SIG-M5 treated with dmso at 0.1 percent for 504 hours (cell line): ENCODE results near the gene TRAPPC2L.
"Not testable (repeated sequence)": the region's sequence is repeated elsewhere in the genome, so short reads cannot be mapped to it uniquely, and the experiment has no call there.

Experiments
- DNase-seq: peaks from one replicate; lab custom pipeline; 2025; ENCODE audit not compliant: unreplicated experiment; lab: John Stamatoyannopoulos, UW

The TRAPPC2L gene

GRCh38 chr16:88817785-88818574 is 38.9 kb upstream of the TRAPPC2L start:
- no peak for DNase-seq

DNA sequence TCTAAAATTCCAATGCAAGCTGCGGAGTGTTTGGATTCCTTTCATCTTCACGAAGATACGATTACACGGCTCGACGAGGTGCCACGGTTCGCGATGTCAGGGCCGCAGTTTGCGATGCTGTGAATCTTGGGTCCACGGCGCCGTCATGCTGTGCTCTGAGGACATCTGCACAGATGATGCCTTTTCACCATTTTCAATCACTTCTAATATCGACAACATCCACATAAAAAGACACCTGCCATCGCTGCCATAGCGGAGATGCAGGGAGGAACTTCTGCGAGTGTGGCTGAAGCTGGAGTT is 38.4 kb upstream of the TRAPPC2L start:
- DNase-seq = no peak

- no peak for DNase-seq
These were observed 37.8 kb upstream of the TRAPPC2L start for GRCh38 chr16:88819126-88819525.

DNA sequence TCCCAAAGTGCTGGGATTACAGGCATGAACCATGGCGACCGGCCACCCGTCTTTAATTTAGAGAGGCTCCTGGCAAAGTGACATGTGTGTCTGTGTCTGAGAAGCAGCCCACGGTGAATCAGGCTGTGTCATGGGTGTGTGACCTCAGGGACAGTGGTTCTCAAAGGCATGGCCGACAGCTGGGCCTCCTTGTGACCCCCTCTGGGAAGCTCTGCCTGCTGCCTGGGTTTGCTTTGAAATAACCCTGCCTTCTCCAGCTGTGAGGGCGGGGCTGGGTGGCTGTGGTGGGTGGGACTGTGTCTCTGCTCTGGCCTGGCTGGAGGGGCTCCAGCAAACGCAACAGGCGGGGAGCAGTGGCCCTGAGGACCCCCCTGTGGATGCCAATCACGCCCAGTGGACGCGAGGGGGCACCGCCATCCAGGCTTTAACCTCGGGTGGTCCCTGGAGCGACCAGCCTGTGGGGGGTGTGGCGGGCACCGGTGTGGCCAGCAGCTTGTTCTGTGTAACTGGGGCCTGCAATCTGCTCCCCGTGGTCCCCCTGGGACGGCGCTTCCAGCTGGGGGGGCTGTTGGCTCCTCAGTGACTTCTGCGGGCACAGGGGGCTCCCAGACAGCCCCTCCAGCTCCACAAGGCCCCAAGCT is 36.4 kb upstream of the TRAPPC2L start:
- DNase-seq = no peak

DNA sequence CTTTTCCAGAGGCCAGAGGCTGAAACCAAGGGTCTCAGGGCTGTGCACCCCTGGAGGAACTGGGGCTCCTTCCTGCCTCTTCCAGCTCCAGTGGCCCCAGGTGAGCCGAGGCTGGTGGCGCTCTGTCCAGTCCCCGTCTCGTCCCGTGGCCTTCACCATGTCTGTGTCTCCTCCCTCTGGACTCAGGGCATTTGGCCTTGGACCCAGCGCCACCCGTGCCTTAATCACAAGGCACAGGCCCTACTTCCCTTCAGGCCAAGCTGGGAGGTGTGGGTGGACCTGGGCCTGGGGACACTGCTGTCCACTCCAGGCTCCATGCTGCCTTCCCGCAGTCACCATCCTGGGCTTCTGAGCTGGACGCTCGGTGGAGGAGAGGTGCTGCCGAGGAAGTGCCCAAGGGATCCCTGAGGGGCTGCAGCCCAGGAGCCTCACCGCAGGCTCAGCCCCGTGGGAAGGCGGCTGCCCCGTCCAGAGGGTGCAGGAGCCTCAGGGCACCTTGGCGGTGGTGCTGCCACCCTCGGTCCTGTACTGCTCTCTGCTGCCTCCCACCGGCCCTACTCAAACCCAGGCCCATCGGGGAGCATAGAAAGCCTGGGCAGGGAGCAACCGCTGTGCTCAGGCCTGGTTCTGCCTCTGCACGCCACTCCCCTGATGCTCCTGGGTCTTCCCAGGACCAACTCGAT is 35.6 kb upstream of the TRAPPC2L start:
- no peak for DNase-seq

GRCh38 chr16:88822281-88823040 is 34.5 kb upstream of the TRAPPC2L start:
- DNase-seq = no peak

DNA sequence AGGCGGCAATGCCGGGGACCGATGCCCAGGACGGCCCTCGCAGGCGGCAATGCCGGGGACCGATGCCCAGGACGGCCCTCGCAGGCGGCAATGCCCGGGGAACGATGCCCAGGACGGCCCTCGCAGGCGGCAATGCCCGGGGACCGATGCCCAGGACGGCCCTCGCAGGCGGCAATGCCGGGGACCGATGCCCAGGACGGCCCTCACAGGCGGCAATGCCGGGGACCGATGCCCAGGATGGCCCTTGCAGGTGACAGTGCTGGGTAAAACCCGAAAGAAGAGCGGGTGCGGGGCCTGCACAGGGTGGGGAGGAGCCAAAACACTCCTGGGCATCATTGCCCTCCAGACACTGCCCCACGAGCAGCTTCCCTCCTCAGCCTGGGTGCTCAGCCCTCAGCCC is 33.3 kb upstream of the TRAPPC2L start:
- not testable (repeated sequence) for DNase-seq

GRCh38 chr16:88824256-88825077 is 32.5 kb upstream of the TRAPPC2L start:
- DNase-seq = no peak

DNA sequence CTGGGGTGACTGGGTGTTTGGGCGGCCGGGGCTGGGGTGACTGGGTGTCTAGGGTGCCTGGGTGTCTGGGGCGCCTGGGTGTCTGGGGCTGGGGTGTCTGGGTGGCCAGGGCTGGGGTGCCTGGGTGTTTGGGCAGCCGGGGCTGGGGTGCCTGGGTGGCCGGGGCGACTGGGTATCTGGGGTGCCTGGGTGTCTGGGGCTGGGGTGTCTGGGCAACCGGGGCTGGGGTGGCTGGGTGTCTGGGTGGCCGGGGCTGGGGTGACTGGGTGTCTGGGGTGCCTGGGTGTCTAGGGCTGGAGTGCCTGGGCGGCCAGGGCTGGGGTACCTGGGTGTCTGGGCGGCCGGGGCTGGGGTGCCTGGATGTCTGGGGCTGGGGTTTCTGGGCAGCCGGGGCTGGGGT is 31.8 kb upstream of the TRAPPC2L start:
- no peak for DNase-seq

DNA sequence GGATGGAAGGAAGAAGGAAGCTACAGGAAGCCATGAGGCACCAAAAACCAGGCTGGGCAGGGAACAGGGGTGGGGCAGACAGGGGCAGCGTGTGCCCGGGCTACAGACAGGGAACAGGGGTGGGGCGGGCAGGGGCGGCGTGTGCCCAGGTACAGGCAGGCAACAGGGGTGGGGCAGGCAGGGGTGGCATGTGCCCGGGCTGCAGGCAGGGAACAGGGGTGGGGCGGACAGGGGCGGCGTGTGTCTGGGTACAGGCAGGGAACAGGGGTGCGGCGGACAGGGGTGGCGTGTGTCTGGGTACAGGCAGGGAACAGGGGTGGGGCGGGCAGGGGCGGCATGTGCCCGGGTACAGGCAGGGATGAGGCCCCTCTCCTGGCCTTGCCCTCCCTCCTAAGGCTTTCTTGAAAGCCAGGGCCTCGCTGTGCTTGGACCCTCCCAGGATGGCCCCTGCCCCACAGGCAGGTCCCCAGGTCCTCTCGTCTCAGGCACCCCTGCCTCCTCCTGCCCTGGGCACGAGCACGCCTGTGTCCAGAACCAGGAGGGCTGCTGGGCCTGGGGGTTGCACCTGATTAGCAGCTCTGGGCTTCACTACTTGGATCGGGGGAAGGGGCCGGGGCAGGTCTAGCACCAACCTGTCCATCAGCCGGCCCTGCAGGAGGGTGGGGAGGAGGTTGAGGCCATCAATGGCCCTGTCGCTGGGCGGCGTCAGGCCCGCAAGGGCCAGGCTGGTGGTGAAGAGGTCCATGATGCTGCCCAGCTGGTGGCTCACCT is 30.7 kb upstream of the TRAPPC2L start:
- DNase-seq = no peak

DNA sequence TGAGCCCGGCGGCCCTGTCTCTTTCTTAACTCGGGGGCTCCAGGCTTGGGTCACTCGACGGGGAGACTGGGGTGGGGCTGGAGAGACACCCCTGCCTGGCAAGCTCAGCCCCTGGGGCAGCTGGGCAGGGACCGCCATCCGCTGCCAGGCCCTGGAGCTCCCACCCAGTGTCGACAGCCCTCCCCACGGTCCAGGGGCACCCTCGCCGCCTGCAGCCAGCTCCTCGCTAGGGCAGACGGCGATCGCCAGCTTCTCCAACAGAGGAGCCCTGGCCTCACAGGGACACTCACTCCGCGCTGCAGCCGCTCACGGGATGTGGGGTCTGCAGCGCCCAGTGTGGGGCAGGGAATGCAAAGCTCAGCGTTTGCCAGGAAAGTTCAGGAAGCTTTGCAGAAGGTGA is 29.2 kb upstream of the TRAPPC2L start:
- no peak for DNase-seq

DNA sequence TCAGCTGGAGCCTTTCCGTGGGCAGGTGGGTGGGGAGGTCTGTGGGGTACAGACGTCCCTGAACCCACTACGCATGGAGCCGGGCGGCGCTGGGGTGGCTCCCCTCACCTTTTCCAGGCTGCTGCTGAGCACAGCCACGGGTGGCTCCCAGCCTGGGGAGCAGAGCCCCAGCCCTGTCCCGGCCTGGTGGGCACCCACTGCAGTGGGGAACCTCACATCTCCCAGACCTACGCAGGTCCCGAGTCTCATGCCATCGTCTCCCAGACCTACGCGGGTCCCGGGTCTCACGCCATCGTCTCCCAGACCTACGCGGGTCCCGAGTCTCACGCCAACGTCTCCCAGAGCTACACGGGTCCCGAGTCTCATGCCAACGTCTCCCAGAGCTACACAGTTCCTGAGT is 28.2 kb upstream of the TRAPPC2L start:
- DNase-seq = no peak

DNA sequence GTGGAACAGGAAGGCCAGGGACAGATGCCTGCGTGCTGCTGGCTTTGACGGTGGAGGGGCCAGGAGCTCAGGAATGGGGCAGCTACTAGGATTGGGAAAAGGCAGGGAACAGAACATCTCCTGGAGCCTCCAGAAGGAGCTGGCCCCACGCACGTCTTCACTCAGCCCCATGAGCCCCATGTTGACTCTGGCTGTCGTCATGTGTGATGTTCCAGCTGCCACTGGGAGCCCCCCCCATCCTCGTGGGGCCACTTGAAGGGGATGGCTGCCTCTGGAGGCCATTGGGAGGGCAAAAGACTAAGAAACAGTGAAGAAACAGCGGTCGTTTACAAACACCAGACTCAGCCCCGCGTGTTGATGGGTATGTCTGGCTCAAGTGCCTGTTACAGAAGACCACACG is 26.7 kb upstream of the TRAPPC2L start:
- no peak for DNase-seq

- no peak for DNase-seq
These were observed 26.1 kb upstream of the TRAPPC2L start for GRCh38 chr16:88830783-88831182.

DNA sequence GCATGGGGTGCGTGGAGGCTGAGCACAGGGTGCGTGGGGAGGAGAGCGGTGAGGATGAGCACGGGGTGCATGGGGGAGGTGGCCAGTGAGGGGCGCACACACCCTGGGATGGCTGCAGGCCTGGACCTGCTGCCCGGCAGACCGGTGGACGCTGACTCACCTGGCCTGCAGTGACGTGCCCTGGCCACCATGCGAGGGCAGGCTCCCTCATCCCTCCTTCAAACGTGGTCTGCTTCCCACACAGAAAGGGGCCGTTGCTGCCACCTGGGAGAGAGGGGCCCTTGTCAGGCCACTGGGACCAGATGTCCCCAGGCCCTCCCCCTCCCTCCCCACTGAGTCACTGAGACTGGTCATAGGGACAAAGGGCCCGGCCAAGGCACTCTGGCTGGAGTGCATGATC is 25.1 kb upstream of the TRAPPC2L start:
- no peak for DNase-seq

DNA sequence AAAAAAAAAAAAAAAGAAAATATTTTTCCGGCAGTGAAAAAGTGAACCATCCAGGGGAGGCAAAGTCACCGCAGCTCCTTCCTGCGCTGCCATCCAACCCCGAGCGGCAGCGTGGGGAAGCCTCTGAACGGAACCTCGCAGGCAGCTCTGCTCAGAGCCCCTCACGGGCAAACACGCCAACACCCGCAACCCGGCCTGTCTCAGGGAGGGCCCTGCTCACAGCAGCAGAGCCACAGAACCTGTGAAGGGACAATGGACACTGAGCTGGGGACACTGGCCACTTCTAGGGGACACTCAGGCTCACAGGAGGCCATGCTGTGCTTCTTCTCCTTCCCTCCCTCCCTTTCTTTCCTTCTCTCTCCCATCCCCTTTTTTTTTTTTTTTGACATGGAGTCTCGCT is 23.8 kb upstream of the TRAPPC2L start:
- no peak for DNase-seq

- no peak for DNase-seq
These were observed 22.3 kb upstream of the TRAPPC2L start for GRCh38 chr16:88834670-88835069.

GRCh38 chr16:88835383-88835782 is 21.5 kb upstream of the TRAPPC2L start:
- DNase-seq = no peak

DNA sequence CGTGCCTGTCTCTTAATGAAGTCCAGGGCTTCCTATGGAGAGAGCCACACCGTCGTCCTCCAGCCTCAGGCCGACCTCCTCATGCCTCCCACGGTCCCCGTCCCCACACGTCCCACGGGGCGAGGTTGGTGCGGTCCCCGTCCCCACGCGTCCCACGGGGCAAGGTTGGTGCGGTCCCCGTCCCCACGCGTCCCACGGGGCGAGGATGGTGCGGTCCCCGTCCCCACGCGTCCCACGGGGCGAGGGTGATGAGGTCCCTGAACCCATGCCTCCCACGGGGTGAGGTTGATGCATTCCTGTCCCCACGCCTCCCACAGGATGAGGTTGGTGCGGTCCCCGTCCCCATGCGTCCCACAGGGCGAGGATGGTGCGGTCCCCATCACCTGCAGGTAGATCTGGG is 21.1 kb upstream of the TRAPPC2L start:
- no peak for DNase-seq

- no peak for DNase-seq
These were observed 20.1 kb upstream of the TRAPPC2L start for GRCh38 chr16:88836791-88837190.
